ENCODE results near the gene CLNK.

Gene CLNK

GRCh38 chr4:10571909-10572308 lies 112.7 kb downstream of the CLNK start:
- no peak for DNase-seq

- no peak for DNase-seq
These were observed 115.1 kb downstream of the CLNK start for GRCh38 chr4:10569491-10569890.

GRCh38 chr4:10567766-10568165 lies 116.8 kb downstream of the CLNK start:
- DNase-seq, result no peak

- no peak for DNase-seq
These were observed 119.3 kb downstream of the CLNK start for GRCh38 chr4:10565166-10565780.

GRCh38 chr4:10554694-10555093 lies 129.9 kb downstream of the CLNK start:
- DNase-seq, result peak; percentile 48

GRCh38 chr4:10554121-10554520 lies 130.4 kb downstream of the CLNK start:
- DNase-seq, result no peak

GRCh38 chr4:10552591-10553280 lies 131.8 kb downstream of the CLNK start:
- DNase-seq, result no peak

GRCh38 chr4:10535912-10536311 lies 148.7 kb downstream of the CLNK start:
- DNase-seq, result no peak

GRCh38 chr4:10534820-10535219 lies 149.7 kb downstream of the CLNK start:
- DNase-seq, result no peak

- no peak for DNase-seq
These were observed 152.4 kb downstream of the CLNK start for GRCh38 chr4:10532155-10532554.

- no peak for DNase-seq
These were observed 154.3 kb downstream of the CLNK start for GRCh38 chr4:10530137-10530786.

GRCh38 chr4:10529291-10530136 lies 155.1 kb downstream of the CLNK start:
- no peak for DNase-seq

- no peak for DNase-seq
These were observed 157.1 kb downstream of the CLNK start for GRCh38 chr4:10527438-10527837.

GRCh38 chr4:10526429-10527222 lies 157.9 kb downstream of the CLNK start:
- no peak for DNase-seq

- DNase-seq, result no peak
These were observed 160.3 kb downstream of the CLNK start for GRCh38 chr4:10524196-10524833.

- DNase-seq, result no peak
These were observed 163.1 kb downstream of the CLNK start for GRCh38 chr4:10521424-10521823.

- DNase-seq, result no peak
These were observed 174.8 kb downstream of the CLNK start for GRCh38 chr4:10509733-10510132.

- DNase-seq, result no peak
These were observed 178.5 kb downstream of the CLNK start for GRCh38 chr4:10506077-10506476.

GRCh38 chr4:10504570-10505179 lies 179.9 kb downstream of the CLNK start:
- no peak for DNase-seq

GRCh38 chr4:10502717-10503116 lies 181.9 kb downstream of the CLNK start:
- DNase-seq, result no peak

GRCh38 chr4:10500776-10501175 lies 183.8 kb downstream of the CLNK start:
- DNase-seq, result no peak

- no peak for DNase-seq
These were observed 188.4 kb downstream of the CLNK start for GRCh38 chr4:10496200-10496599.
